Measurements from ENCODE around the gene FAM3A.
A peak's percentile ranks its signal among the peaks of the same experiment; 100 is the strongest.

FAM3A gene

DNA sequence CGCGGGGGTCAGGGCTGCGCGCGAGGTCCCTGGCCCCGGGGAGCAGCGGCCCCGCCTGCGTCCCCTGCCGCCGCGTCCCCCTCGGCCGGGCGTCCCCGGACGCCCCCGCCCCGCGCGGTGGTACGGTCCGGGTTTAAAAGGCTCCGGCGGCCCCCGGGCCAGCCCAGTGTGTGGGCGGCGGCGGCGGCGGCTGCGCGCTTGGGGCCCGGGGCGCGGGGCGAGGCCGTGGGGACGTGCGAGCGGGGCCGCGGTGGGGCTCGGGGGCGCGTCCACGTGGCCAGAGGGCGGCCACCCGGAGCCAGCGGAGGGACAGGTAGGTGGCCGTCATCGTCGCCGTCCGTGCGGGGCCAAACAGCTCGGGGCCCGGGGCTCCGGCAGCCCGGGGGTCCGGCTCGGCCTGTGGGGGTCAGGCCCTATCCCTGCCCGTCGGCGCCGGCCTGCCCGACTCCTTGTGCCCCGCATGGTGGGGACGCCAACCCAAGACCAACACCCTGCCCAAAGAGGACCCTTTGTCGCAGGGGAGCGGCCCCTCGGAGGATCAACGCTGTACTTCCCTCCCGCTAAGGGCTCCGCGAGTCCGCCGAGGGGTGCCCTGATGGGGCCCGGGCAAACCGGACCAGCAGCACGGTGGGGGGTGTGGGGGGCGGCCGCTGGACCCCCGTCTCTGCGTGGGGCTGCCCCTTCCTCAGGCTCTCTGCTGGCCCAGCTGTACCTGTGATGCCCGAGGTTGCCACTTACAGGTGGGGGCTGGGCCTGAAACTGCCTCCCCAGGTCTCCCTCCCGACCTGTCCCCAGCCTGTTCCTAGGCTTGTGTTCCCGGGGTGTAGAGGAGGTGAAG is 57.7 kb downstream of the FAM3A start, which contains the start of gene PLXNA3:
PLXNA3 (plus strand) TSS at position 166 of the 838 bp plus-strand sequence. CDS start 1,903 bp downstream, outside the sequence.
- Histone ChIP-seq H3K27ac (ENCODE audit: low read length) (no peak within 1 kb of the TSS), H3F3A (ENCODE audit: insufficient read depth, low read length) (no peaks in the 10 kb centered on the region), H3K4me1 (ENCODE audit: low read length) (no peaks in the 10 kb centered on the region), H3K79me2 (ENCODE audit: low read length) (peaks cover 5% of the 10 kb centered on the region; the same call in 1 of the 2 replicates), H3K9ac (ENCODE audit: low read length) (peak within 1 kb of the TSS; percentile 40; the same call in 1 of the 2 replicates), H3K36me3 (replicated peaks; ENCODE audit: insufficient read depth, low read length) (no peaks in the 10 kb centered on the region), H3K4me3 (ENCODE audit: low read length) (peak within 1 kb of the TSS; percentile 66), H3K4me2 (ENCODE audit: low read depth, low read length) (peak within 1 kb of the TSS; percentile 72), H4K20me1 (ENCODE audit: insufficient read depth, low read length) (no peaks in the 10 kb centered on the region), H3K27me3 (replicated peaks; ENCODE audit: insufficient read depth, low read length) (no peaks in the 10 kb centered on the region), H3K9me2 (replicated peaks; ENCODE audit: insufficient read depth, low read length) (no peaks in the 10 kb centered on the region), H2AFZ (ENCODE audit: low read length) (peak within 1 kb of the TSS; percentile 48; the same call in 1 of the 2 replicates), H3K9me3 (replicated peaks; ENCODE audit: insufficient read depth, low read length) (no peaks in the 10 kb centered on the region)
- peak; percentile 39 for DNase-seq
- TF ChIP-seq EZH2phosphoT487 (IDR thresholded peaks at IDR 0.05; ENCODE audit: low read length) (no peak), EZH2 (optimal IDR thresholded peaks at IDR 0.05; ENCODE audit: low read depth, low read length) (no peak), CTCF (IDR thresholded peaks at IDR 0.05; ENCODE audit: low read length) (no peak)

DNA sequence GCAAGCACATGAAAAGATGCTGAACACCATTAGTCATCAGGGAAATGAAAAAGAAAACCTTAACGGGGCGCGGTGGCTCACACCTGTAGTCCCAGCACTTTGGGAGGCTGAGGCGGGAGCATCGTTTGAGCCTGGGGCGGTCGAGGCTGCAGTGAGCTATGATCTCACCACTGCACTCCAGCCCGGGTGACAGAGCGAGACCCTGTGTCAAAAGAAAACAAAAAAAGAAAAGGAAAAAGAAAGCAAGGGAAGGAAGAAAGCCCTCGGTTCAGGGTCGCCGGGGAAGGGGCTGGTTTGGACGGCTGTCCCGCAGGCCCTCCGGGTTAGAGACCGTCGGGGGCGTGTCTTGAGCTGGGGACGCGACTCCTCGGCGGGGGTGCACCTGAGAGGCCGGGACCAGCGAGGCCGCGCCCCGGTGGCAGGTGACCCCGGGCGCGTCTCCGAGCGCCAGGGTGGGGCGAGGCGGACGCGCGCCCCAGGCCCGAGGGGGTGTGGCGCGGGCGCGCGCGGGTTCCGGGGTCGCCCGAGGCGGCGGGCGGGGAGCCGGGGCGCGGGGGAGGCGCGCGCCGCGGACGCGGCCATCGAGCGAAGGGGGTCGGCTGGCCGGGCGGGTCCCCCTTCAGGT is 58.4 kb downstream of the FAM3A start:
- H3K4me3 ChIP-seq (ENCODE audit: low read length): peak overlapping the region; percentile 54
- H3K9ac ChIP-seq (ENCODE audit: low read length): no peak overlapping the region
- DNase-seq: peak; percentile 54
- no peaks in the 10 kb centered on the region for H3K4me1 ChIP-seq (ENCODE audit: low read length)
- H3F3A ChIP-seq (ENCODE audit: insufficient read depth, low read length): no peaks in the 10 kb centered on the region
- H4K20me1 ChIP-seq (ENCODE audit: insufficient read depth, low read length): no peaks in the 10 kb centered on the region
- H3K9me3 ChIP-seq (replicated peaks; ENCODE audit: insufficient read depth, low read length): no peaks in the 10 kb centered on the region
- H3K27me3 ChIP-seq (replicated peaks; ENCODE audit: insufficient read depth, low read length): no peaks in the 10 kb centered on the region
- H3K9me2 ChIP-seq (replicated peaks; ENCODE audit: insufficient read depth, low read length): no peaks in the 10 kb centered on the region
- H2AFZ ChIP-seq (ENCODE audit: low read length): peak overlapping the region; percentile 48; the same call in 1 of the 2 replicates
- H3K4me2 ChIP-seq (ENCODE audit: low read depth, low read length): peak overlapping the region; percentile 52; the same call in 1 of the 2 replicates
- H3K36me3 ChIP-seq (replicated peaks; ENCODE audit: insufficient read depth, low read length): no peaks in the 10 kb centered on the region
- no peak overlapping the region for H3K27ac ChIP-seq (ENCODE audit: low read length)
- TF ChIP-seq EZH2phosphoT487 (IDR thresholded peaks at IDR 0.05; ENCODE audit: low read length) (no peak), EZH2 (optimal IDR thresholded peaks at IDR 0.05; ENCODE audit: low read depth, low read length) (no peak), CTCF (IDR thresholded peaks at IDR 0.05; ENCODE audit: low read length) (no peak)
- peaks cover 5% of the 10 kb centered on the region; the same call in 1 of the 2 replicates for H3K79me2 ChIP-seq (ENCODE audit: low read length)

All from MM.1S (cell line).